Hematopoietic multipotent progenitor cell treated with erythropoietin and hydrocortisone succinate and interleukin-3 and kit ligand, for 8 days (in vitro differentiated cells): ENCODE results near the gene TCEA2.

Experiments
- DNase-seq: peaks from one replicate; pipeline ENCODE4 v3.0.0-alpha.2; 2015

The TCEA2 gene

DNA sequence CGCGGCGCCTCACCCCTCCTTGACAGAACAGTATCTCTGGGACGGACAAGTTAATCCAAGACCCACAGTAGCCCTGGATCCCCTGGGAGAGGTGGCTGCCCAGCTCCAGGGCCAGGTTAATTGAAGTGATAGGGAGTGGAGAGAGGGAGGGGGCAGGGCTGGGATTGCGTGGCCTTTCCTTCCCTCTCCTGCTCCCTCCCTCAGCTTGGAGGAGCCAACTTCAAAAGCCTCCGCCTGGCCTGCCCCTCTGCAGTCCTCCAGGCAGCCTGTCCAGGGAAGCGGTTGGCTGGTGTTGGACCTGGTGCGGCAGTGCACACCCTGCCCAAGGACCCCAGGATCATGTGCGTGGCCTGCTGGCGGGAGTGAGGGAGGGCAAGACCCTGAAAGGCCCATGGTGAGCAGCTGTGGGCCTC lies 27.1 kb upstream of the TCEA2 start, which contains the start of gene C20orf204:
TSS of gene C20orf204 (plus strand) at position 250 of the 413 bp plus-strand sequence. CDS start at position 392, 142 bp downstream.
- DNase-seq, result no peak

DNA sequence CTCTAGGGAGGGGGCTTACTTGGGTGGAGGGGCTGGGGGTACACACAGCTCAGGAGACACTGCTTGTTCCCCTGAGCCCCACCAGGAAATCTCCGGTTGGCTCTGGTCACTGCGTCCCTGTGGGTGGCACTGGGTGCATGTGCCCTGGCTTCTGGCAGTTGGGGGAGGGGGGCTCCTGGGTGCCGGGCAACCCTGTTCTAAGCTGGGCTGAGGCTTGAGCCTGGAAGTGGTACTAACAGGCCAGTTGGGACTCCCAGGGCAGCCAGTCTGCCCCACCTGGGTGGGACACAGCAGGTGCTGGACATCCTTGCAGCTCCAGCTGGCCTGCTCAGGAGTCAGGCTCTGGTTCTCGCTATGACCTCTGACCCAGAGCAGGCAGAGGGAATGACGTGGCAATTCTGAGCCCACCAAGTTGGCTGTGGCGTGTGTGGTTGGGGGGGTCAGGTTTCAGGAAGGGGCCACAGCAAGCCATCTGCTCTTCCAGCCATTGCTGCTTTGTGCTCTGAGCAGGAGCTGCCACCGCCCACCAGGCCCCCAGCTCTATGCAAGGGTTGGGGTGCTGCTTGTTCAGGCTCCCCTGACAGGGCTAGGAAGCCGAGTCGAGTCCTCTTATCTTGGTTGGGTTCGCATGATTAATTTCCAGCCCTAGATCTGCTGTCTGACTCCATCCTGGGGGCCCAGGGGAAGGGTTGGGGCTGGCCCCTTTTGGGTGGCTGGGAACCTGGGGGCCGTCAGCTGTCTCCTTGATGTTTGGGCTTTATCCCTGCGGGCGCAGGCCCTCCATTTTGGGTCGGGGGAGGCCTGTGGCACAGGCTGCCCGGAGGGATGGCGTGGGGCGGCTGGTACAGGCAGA lies 26.4 kb upstream of the TCEA2 start:
- DNase-seq, result no peak

DNA sequence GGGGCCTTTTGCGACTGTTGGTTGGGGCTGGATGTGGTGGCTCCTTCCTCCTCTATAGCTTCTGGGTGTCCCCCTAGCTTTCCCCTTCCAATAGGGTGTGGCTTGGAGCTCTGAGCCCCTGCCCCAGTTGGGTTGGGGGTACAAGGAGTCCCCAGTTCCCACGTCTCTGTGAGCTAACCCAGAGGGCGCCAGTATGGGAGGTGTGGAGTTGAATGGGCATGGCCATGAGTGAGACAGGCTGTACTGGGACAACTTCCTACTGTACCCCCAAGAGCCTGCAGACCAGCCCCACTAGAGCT lies 25.9 kb upstream of the TCEA2 start:
- DNase-seq, result no peak

DNA sequence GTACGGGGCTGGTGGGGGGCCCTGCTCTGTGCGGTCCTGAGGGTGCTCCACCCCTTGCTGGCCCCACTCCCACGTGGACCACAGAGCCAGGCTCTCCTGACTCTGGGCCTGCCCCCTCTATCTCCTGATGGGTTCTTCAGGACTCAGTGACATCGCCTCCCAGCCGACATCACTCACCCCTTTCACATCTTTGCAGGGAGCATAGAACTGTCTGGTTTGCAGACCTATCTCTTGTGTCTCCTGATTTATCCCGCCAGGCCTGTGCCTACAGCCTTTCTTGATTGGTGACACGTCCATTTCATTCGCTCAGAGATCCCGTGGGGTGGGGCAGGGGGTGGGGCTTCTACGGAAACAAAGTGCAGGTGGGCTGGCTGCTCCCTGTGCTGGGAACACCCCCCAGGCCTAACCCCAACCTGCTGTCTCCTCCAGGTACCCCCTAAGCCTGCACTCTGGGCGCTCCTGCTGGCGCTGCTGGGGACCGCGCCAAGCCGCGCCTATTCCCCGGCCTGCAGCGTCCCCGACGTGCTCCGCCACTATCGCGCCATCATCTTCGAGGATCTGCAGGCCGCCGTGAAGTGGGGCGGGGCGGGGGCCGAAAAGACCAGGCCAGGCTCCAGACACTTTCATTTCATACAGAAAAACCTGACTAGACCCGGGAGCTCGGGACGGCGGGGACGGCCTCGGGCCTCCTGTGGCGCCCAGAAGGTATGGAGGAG lies 25.3 kb upstream of the TCEA2 start:
- DNase-seq, result peak; percentile 9

DNA sequence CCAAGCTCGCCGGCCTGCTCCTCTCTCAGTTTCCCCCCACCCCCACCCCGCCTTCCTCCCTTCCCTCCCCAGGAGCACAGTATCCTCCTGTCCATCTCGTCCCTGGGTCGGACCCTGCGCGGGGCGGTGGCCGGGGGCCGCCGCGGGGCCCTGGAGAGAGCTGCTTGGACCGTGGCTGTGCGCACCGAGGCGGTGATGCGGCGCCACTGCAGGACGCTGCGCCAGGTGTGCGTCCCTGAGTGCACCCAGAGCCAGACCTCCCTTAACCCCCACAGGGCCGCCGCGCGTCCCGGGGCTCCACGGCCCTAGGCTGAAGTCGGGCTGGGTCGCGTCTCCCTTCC lies 24.8 kb upstream of the TCEA2 start:
- DNase-seq, result no peak

DNA sequence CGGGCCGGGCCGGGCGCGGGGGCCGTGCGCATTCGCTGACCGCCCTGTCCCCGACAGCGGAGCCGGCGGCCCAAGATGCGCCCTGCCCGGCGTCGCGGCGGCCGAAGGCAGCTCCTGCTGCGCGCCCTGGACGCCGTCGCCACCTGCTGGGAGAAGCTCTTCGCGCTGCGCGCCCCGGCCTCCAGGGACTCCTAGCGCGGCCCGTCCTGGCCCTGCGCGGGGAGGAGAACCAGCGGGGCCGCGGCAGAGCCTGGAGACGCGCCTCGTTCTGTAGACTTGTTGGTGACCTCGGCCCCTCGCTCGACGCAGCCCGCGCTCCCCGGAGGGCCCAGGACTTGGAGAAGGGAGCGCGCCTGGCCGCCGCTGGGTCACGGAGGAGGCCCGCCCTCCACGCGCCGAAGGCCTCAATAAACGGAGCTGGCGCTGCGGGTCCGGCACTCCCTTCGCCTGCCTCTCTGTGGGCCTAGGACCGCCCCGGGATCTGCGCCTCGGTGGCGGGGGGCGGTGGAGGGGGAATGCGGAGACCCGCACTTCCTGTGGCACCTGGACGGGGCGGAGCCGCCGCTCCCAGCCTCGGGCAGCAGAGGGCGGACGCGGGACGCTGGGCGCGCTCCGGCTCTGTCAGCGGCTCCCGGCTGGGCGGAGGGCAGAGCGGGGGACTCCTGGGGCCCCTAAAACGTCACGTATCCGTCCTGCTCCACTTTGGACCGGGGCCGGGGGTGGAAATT lies 24.3 kb upstream of the TCEA2 start:
- DNase-seq, result peak; percentile 63

DNA sequence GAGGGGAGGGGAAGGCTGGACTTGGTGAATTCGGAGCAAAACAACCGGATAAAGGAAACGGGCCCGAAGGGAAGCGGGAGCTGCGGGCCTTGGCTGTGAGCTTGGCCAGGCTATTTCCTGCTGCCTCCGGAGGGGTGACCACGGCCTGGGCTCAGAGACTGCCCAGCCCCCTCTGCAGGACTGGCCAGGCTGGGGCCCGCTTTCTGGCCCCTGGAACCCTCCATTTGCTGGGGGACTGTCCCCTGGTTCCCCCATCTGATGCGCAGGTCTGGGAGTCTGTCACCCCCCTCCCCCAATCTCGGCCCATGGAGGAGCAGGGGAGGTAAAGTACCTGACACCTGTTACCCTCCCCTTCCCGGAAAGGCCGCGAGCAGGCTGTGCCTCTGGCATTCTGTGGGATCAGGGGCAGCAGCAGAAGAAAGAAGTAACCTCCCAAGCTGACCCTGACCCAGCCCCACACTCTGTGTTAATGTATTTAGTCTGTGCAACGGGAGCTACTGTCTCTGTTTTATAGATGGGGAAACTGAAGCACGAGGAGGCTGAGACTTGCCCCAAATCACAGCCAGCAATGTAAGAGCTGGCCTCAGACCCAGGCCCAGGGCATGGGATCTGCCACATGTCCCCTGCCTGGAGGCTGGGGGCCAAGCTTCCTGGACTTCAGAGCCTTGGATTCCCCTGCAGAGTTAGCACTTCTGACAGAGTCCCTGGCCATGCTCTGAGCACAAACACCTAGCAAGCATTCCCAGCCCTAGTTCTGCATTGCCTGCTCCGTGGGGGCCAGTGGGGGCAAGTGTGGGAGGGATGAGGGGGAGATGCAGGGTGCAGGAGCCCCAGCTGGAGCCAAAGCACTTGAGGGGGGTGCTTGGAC lies 23.5 kb upstream of the TCEA2 start:
- DNase-seq, result no peak

DNA sequence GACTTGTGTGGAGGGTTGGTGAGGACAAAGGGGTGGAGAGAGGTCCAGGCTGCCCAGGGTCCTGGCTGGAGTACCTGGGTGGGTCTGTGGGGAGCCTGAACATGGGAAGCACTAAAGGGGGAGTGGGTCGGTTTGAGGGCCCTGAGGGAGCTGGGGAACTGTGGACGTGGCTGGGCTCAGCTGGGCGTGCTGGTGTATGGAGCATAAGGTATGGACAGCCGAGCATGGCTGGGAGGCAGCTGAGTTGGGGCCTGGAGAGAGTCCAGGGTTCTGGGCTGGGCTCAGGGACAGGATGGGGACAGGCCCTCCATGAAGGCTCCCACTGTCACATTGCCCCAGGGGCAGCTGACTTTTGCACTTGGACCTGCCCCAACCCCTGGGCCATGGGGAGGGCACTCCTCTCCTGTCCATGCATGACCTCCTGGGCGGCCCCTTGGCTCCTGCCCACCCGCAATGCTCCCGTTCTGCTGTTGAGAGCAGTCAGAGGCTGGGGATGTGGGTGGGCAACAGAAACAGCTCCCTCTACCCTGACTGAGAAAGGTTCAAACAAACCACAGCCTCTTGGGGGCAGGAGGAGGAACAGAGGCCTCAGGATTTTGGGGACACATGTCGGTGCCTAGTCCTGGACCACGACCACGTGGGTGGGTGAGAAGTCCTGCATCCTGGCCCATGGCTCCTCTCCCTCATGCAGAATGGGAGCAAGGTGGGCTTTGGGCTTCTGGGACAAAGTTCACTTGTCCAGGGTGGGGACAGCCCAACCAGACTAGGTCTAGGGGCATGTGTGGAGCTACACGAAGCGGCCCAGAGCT lies 22.6 kb upstream of the TCEA2 start:
- DNase-seq, result no peak

DNA sequence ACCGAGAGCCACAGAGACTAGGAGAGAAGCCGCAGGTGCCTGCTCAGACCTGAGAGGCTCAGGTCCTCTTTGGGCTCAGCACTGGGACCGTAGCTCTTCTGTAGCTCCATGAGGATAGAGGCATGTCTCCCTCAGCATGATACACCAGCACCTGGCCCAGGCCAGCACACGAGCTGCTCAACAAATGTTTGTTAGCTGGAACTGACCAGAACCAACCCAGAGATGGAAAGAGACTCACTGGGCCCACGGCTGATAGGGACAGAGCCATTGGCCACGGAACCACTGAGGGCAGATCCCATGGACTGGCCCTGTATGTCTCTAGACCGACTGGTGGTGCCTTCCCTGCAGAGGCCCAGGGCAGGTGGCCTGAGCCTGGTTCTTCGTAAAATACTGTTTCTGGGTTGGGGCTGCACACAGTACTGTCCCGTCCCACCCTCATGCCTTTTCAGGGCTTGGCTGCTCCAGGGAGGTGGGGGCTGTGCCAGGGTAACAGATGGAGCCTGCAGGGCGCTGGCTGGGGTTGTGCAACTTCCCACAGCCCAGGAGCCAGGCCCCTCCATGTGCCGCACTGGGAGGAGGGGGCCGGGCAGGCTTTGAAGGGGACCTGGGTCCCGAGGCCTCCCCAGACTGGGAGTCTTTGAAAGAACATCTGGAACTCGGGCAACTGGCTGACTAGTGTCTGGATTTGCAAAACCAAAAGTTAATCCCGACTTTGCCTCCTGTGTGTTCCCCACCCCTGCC lies 21.8 kb upstream of the TCEA2 start:
- DNase-seq, result no peak

DNA sequence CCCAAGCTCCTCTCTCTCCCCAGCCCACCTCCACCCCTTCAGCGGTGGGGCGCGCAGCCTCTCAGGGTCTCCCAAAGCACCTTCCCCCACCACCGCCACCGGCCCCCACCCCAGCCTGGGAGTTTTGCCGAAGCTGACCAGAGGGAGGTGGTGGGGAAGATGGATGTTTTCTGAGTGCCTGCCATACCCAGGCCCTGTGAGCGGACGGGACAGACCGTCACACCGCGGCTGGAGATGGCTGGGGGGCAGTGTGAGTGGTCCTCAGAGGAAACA lies 21.3 kb upstream of the TCEA2 start:
- no peak for DNase-seq

DNA sequence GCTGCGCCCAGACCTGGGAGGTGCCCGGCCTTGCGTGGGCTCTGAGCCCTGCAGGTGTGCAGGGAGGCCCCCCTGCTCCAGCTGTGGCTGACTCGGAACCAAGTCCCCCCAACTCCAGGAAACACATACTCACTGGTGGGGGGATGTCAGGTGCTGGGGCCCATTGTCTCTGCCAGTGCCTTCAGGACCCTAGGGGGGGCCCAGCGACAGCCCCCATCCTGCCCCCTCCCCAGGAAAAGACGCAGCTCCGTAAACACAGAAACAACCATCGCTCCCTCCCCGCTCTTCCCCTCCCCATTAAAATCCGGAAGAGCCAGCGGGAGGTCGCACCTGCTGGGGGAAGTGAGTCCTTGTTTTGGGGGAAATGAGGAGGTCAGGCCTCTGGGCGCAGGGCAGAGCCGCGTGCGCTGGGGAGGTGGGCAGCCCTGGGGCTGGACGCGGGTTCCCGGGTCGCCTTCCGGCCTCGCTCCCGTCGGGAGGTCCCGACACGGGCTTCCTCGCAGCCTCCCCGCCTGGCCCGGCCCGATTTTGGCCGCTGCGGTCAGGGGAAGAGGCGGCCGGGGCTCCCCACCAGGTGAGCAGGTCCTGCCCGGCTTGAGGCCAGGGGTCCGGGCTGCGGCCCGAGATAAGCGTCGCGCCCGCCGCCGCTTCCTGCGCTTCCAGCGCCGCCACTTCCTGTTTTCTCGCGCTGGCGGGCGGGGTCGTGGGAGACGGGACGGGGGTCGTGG lies 20.8 kb upstream of the TCEA2 start:
- DNase-seq, result no peak

DNA sequence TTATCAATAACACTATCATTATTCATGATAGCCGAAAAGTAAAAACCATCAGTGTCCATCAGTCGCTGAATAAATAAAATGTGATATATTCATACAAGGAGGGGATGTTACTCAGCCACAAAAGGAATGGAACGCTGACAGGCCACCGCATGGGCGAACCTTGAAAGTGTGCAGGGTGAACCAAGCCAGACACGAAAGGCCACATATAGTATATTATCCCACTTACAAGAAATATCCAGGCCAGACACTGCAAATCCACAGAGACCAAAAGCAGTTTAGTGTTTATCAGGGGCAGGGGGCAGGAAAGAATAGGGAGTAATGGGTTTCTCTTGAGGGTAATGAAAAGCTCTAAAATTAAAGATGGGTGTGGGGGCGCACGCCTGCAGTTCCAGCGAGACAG lies 19.2 kb upstream of the TCEA2 start:
- DNase-seq, result no peak

DNA sequence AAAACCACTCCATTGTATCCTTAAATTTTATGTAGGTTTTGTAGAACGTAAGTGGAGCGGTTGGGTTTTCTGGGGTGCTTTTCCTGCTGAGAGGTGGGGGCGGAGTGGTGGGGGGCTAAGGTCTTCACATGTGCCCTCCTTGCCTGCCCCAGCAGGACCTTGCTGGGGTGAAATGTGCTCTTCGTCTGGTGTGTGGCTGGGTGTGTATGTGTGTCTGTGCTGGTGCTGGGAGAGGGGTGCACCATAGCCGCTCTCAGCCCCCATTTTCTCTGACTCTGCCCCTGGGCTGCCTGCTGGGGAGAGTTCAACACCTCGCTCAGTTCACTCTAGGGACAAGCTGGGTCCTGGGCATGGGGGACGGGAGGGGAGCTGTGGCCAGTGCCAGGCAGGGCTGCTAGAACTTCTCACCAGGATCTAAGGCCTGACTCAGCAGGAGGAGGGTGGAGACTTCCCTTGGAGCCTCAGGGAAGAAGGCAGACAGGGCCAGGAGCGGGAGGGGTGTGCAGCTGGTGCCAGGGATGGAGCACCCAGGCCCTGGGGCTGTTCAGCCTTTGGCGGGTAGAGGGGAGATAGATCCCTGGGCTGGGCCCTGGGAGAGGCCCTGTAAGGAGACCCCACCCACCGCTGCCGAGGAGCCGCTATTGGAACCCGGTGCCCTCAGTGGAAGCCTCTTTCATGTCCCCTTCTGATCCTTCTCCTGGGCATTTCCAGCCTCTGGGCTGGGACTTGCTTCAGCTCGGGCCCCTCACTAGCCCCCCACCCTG lies 18.3 kb upstream of the TCEA2 start:
- no peak for DNase-seq

DNA sequence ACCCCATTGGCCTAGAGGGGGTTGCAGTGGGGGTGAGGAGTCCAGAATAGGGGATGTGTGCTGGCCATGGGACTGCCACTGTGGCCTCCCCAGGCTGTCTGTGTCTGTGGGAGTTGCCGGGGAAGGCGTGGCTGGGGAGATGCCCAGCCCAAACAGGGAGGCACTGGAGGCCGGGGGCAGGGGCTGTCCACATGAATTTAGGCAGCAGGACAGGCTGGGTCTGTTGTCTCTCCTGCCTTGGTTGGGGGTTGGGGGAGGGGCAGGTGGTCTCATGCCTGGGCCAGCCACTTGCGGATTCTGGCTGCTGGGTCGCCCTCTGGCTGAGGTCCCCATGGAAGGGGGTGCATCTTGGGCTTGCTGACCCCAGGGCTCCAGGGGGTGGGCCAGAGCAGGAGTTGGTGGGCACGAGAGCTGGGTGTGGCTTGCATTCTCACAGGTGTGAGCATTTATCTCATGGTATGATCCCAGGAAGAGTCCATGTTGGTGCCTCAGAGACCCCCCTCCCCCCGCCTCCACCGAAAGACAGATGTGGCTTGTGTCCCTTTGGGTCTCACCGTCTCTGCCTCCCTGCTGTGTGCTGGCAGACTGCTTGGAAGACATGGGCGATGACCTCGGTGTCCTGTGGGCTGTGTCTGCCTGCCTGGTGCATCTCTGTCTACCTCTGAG lies 17.5 kb upstream of the TCEA2 start:
- DNase-seq, result no peak

DNA sequence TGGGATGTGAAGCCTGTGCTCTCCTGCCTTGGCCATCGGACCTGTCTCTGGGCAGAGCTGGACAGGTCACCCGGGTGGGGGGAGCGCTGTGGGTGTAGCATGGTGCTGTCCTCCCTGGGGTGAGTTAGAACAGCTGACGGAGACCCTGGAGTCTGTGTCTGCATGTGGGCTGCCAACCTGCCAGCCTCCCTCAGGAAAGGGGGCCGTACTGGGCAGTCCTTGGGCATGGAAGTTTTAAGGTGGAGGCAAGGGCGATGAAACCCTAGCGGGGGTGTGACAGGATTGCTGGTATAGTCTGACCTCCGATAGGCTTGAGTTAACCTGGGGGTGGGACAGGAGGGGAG lies 16.0 kb upstream of the TCEA2 start:
- DNase-seq, result no peak

DNA sequence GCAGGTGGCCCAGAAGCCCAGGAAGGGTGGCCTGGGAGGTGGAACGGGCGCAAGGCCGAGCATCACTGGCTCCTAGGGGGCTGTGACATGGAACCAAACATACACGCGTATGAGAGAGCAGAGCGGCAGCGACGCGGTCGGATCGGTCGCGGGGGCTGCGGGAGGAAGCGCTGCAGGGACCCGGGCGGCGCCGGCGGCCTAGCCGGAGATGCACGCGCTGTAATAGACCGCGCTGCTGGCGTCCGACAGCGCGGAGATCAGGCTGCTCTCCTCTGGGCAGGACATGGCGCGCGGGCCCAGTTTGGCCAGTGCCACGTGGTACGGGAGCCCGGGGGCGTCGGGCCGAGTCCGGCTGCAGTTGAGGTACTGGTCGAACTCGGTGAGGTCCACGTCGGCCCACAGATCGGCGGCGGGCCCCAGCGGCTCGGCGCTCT lies 15.0 kb upstream of the TCEA2 start:
- DNase-seq, result no peak

DNA sequence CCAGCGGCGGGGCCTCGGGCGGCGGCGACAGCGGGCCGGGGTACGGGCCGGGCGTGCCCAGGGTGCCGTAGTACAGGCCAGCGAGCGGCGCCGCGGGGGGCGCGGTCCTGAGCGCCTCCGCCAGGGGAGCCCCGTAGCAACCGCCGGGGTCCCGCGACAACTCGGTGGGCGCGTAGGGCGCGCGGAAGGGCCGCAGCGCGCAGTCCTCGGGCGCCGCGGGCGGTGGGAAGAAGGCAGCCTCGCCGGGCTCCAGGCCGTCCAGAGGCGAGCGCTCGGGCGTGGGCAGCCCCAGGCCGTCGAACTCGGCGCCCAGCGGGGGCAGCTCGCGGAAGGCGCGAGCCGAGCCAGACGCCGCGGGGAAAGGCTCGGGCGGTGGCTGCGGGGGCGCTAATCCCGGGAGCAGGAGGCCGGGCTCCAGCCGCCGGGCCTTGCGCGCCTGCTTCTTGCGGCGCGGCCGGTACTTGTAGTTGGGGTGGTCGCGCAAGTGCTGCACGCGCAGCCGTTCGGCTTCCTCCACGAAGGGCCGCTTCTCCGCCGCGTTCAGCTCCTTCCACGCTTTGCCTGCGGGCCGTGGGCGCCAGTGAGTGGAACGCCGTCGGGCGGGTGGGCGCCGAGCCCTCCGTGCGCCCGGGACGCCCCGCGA lies 14.5 kb upstream of the TCEA2 start:
- no peak for DNase-seq

DNA sequence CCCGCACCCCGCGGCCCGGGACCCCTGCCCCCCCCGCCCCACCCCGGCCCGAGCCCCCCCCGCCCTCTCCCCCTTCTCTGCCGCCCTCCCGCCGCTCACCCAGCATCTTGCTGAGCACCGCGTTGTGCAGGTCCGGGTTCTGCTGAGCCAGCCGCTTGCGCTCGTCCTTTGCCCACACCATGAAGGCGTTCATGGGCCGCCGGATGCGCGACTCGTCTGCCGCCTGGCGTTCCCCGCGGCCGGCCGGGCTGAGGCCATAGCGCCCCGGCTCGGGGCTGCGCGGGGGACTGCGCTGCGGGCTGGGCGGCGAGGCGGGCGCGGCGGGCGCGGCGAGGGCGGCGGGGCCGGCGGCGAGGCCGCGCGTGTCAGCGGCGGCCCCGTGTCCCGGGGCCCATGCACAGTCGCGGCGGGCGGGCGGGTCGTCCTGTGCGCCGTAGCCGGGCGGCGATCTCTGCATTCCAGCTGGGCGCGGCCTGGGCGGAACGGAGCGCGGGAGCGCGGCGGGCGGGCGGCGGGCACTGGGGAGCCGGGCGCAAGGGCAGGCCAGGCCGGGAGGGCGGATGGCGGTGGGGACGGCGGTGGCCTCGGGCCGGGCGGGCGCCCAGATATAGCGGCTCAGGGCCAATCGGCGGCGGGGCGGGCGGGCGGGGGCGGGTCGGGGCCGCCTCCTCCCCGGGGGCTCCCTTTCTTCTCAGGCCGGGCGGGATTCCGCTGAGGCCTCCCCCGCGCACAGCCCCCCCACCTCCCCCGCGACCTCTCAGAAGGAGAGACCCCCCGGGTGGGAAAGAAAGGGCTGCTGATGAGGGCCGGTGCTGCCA lies 13.7 kb upstream of the TCEA2 start, which contains the start of gene SOX18:
TSS of gene SOX18 (minus strand) at position 580 of the 818 bp plus-strand sequence. CDS start at position 457, 123 bp downstream.
- DNase-seq, result no peak
